ENCODE measurements around the gene SGO2. TPM values are rescaled to one million over a fixed set of nuclear protein-coding genes. Genes with fewer than 3 reads are reported as not detected.

SGO2 gene
- total and polyA plus RNA-seq, 9 of the 15 experiments (the other 6 are each of a cell fraction or from before 2014, with no cell fraction given) = 14.5 to 25.9 (median 16.6) TPM

- TF ChIP-seq PHTF2 (CRISPR knock-in tag; IDR thresholded peaks at IDR 0.05) (no peak), ZNF79 (CRISPR knock-in tag; IDR thresholded peaks at IDR 0.05; ENCODE audit: low read depth) (no peak), GMEB1 (CRISPR knock-in tag; IDR thresholded peaks at IDR 0.05) (no peak)
- TF ChIP-seq, protein P1, sequence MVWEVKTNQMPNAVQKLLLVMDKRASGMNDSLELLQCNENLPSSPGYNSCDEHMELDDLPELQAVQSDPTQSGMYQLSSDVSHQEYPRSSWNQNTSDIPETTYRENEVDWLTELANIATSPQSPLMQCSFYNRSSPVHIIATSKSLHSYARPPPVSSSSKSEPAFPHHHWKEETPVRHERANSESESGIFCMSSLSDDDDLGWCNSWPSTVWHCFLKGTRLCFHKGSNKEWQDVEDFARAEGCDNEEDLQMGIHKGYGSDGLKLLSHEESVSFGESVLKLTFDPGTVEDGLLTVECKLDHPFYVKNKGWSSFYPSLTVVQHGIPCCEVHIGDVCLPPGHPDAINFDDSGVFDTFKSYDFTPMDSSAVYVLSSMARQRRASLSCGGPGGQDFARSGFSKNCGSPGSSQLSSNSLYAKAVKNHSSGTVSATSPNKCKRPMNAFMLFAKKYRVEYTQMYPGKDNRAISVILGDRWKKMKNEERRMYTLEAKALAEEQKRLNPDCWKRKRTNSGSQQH (CRISPR knock-in tag; IDR thresholded peaks at IDR 0.05) = no peak
Observed at GRCh38 chr2:200515155-200515554, 10.9 kb upstream of the SGO2 start (continued).

DNA sequence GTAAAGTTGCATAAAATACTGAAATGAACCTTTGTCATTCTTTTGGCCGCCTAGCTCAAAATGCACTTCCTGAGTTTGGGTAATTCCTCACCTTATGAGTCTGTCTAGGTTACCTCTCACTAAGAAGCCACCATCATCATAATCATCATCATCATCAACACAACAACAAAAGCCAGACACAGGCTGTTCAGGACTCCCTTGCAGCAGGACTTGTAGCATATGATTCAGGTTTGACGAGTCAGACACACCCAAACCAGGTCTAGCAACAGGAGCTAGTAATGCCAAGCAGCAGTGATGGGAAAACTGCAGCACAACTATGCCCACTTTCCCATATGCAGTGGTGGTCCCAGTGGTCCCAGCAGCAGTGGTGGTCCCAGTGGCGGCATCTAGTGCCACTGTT, 2.8 kb upstream of the SGO2 start:
- H3K9me3 ChIP-seq (replicated peaks; ENCODE audit: control insufficient read depth, insufficient read depth, low read depth, low read length) = no peaks in the 10 kb centered on the region
- ChIA-PET POLR2A (no interaction called here), CTCF (ENCODE audit: low intra/inter-chr PET ratio) (no interaction called here)
- FAIRE-seq (no peak), ATAC-seq (no peak), DNase-seq (ENCODE audit: extremely low read depth in 1 of 4, low spot score in 3 of 4) (no peak)
- WGBS (ENCODE audit: insufficient coverage, low coverage, missing lambda C conversion rate) = 28% methylated on average over 2 of the region's 3 CpGs
- no TSS peak for BruUV-seq (replicated peaks)
- H3K27ac ChIP-seq (ENCODE audit: extremely low read depth, low read depth, low read length) = no peak overlapping the region
- H3K36me3 ChIP-seq (ENCODE audit: control insufficient read depth, insufficient read depth, low read length) = no peaks in the 10 kb centered on the region
- H3K4me1 ChIP-seq (replicated peaks in 1 of 2; ENCODE audit: control insufficient read depth in 2 of 2, insufficient read depth in 2 of 2, low read length in 2 of 2) = peaks cover 0 to 17% of the 10 kb centered on the region in 2 experiments; a peak in 2 of 5 replicates
- no peaks in the 10 kb centered on the region for H3K9me1 ChIP-seq (ENCODE audit: control insufficient read depth, insufficient read depth, low read length)
- H3K9ac ChIP-seq (ENCODE audit: insufficient read depth in 1 of 2, low read depth in 2 of 2, low read length in 2 of 2) = no peak overlapping the region
- no peaks in the 10 kb centered on the region for H4K20me1 ChIP-seq (replicated peaks; ENCODE audit: control insufficient read depth, insufficient read depth, low read length)
- in situ Hi-C loops (cut with MboI) = no loop called here
- H3K27me3 ChIP-seq (ENCODE audit: control insufficient read depth in 2 of 2, insufficient read depth in 2 of 2, low read length in 2 of 2) = no peaks in the 10 kb centered on the region; a peak in 1 of 5 replicates
- intact Hi-C loops (cut with micrococcal nuclease) = no loop called here
- H3K4me2 ChIP-seq (ENCODE audit: insufficient read depth, low read length) = no peak overlapping the region
- H3K4me3 ChIP-seq = no peak overlapping the region
- peaks cover 22% of the 10 kb centered on the region for H3K79me2 ChIP-seq (ENCODE audit: control insufficient read depth, insufficient read depth, low read length)
- no peak overlapping the region for H2AFZ ChIP-seq (ENCODE audit: low read depth, low read length)
- TF ChIP-seq C11orf30 (IDR thresholded peaks at IDR 0.05; ENCODE audit: low read depth) = no peak
- TF ChIP-seq CTBP1 (IDR thresholded peaks at IDR 0.05; ENCODE audit: borderline replicate concordance) = no peak
- TF ChIP-seq TARDBP (IDR thresholded peaks at IDR 0.05) = no peak
- TF ChIP-seq ARID4B (CRISPR knock-in tag; IDR thresholded peaks at IDR 0.05) = no peak
- TF ChIP-seq TGIF2 (CRISPR knock-in tag; IDR thresholded peaks at IDR 0.05) = no peak
- no peak for TF ChIP-seq VEZF1 (CRISPR knock-in tag; IDR thresholded peaks at IDR 0.05)
- no peak for TF ChIP-seq KDM5B (IDR thresholded peaks at IDR 0.05; ENCODE audit: insufficient replicate concordance, low read depth, low read length)
- TF ChIP-seq SRSF3 (IDR thresholded peaks at IDR 0.05; ENCODE audit: insufficient read depth, low read length) = no peak

Measured in K562 (cell line).